Tibial nerve (tissue), 3 donors: ENCODE measurements around the gene IFNAR2.

Experiments used
- POLR2A ChIP-seq, 2 donors: fragments of 450-650 bp; IDR thresholded peaks; one replicate each; pipeline ENCODE4 v1.6.1; 2017; ENCODE audit warnings: antibody characterized with exemption in 2 of 2, mild to moderate bottlenecking in 2 of 2, moderate library complexity in 2 of 2
- TF ChIP-seq, protein P1 (sequence below), 5 experiments: fragments of 200-600 bp in 3 of 5; fragments of 450-650 bp in 2 of 5; sonication (generic) in 3 of 5; IDR thresholded peaks; one replicate each; pipeline ENCODE4 v1.5.1; 2016 to 2019; ENCODE audit warnings: antibody characterized with exemption in 5 of 5, mild to moderate bottlenecking in 3 of 5, moderate library complexity in 2 of 5

DNA sequence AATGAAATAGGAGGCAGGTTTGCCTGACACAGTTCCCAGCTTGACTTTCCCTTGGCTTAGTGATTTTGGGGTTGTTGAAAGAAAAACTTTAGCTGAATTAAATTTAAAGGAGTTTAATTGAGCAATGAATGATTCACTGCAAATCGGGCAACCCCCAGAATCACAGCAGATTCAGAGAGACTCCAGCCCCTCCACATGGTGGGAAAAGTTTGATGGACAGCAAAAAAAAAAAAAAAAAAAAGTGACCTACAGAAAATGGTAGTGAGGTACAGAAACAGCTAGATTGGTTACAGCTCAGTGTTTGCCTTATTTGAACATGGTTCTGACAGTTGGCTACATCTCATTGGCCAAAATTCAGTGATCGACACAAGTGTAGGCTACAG lies 12.6 kb upstream of the IFNAR2 start:
- no peak for TF ChIP-seq POLR2A (IDR thresholded peaks at IDR 0.05)
- TF ChIP-seq, protein P1, sequence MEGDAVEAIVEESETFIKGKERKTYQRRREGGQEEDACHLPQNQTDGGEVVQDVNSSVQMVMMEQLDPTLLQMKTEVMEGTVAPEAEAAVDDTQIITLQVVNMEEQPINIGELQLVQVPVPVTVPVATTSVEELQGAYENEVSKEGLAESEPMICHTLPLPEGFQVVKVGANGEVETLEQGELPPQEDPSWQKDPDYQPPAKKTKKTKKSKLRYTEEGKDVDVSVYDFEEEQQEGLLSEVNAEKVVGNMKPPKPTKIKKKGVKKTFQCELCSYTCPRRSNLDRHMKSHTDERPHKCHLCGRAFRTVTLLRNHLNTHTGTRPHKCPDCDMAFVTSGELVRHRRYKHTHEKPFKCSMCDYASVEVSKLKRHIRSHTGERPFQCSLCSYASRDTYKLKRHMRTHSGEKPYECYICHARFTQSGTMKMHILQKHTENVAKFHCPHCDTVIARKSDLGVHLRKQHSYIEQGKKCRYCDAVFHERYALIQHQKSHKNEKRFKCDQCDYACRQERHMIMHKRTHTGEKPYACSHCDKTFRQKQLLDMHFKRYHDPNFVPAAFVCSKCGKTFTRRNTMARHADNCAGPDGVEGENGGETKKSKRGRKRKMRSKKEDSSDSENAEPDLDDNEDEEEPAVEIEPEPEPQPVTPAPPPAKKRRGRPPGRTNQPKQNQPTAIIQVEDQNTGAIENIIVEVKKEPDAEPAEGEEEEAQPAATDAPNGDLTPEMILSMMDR (IDR thresholded peaks at IDR 0.05): no peak
